GM18499 (cell line): ENCODE data around the gene NEDD4.
"Not testable (repeated sequence)": the region's sequence is repeated elsewhere in the genome, so short reads cannot be mapped to it uniquely, and the experiment has no call there.

Experiments
- ATAC-seq: cut with Tn5 transposase; IDR thresholded peaks from one replicate; pipeline ENCODE4 v1.9.1; 2021; ENCODE audit warnings: moderate number of reproducible peaks; ENCODE audit not compliant: insufficient read depth, unreplicated experiment

Gene NEDD4

DNA sequence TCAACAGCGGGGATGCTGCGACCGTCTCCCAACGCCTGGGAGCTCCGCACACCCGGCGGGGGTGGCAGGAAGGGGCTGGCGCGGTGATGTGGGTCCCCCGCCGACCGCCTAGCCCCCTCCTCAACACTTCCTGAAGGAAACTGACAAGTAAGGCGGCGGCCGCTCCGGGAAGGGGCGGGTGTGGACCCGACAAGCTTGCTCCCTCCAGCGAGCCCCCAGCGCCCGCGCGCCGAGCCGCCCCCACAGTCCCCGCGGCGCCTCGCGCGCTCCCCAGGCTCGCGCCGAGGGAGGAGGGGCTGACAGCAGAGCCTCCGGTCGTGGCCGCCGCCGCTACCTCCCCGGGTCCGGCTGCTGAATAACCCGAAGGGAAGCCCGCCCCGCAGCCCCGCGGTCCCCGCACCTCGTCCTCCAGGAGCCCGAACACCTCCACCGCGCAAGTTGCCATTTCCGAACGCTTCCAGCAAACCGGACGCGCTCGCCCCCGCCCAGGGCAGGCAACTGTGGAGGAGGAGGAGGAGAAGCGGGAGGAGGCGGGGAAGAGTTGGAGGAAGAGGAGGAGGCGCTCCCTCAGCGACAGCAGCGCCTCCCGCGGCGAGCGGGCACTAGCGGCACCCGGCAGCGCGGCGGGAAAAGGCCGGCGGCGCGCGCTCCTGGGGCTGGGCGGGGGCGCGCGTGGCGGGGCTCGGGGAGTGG is at the start of gene NEDD4:
NEDD4 (minus strand) TSS at position 502 of the 693 bp plus-strand sequence; CDS start at position 445, 57 bp downstream.
- no peak for ATAC-seq

DNA sequence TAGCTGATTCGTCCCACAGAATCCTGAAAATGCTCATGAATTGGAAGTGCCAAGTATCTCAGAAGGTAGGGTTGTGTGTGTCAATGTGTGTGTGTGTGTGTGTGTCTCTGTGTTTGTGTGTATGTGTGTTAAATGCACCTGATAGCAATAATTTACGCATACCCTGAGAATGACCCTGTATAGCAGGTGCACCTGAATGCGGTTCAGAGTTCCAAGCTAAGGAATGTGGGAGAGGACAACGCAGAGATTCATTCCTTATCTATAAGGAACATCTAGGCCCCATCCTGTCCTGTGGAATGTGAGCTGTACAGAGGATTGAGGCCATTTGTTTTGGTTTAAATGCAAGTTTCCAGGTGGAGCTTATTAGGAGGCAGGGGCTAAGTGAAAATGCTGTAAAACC is 49.1 kb upstream of the NEDD4 start:
- ATAC-seq = no peak

DNA sequence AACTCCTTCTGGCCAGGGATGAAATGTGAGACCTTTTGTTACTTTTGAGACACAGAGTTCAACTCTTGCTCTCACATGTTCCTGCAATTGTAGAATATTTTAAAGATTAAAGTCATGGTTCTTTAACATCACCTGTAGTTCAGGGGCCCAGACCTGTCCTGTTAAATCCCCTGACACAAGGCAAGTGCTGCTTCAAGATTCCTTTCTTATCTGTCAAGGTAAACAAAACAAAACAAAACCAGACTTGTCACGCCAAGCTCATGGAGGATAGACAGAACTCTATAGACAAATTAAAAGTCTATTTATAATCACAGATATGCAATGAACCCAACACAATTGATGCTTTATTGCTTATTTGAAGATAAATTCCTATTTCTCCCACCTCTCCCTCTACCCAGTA is 48.6 kb upstream of the NEDD4 start:
- ATAC-seq = no peak

DNA sequence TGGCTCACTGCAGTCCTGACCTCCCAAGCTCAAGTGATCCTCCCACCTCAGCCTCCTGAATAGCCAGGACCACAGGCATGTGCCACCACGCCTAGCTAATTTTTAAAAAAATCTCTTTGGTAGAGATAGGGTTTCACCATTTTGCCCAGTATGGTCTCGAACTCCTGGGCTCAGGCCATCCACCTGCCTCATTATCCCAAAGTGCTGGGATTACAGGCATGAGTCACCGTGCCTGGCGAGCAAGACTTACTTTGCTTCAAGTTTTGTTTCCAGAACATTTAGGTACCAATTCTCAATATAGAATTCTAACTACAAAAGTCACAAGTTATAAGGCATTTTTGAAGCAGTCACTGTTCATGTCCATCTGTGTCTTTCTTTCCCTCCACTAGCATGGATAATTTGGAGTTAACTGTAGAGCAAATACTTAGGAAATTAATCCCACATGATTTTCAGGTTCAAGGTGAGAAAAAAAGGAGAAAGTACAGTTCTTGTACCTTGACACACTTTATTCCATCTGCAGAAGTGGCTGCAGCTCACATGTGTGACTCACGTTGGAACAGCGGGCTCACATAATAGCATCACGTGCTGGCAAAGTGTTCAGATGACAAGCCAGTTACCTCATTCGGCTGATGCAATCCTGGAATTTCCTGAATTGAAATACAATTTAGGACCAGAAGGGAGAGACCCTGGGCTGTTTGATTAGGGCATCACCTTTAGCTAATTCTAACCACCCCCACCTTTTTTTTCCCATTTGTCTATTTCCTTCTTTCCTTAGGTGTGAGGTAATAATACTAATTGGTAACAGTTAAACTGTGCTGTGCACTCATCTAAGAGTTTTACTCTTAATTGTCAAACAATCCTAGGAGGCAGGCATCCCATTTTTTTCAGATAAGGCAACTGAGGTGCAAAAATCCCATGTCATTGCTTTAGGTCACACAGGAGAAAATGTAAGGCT is 46.9 kb upstream of the NEDD4 start:
- no peak for ATAC-seq

DNA sequence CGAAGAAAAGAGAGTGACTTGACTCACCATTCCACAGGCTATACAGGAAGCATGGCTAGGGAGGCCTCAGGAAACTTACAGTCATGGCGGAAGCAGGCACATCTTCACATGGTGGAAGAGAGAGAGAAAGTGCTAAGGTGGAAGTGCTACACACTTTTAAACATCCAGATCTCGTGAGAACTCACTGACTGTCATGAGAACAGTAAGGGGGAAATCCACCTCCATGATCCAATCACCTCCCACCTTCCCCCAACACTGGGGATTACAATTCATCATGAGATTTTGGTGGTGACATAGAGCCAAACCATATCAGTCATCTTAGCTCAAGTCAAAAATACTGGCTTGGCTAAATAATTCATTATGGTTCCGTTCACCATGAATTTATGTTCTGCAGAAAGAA is 45.3 kb upstream of the NEDD4 start:
- no peak for ATAC-seq

DNA sequence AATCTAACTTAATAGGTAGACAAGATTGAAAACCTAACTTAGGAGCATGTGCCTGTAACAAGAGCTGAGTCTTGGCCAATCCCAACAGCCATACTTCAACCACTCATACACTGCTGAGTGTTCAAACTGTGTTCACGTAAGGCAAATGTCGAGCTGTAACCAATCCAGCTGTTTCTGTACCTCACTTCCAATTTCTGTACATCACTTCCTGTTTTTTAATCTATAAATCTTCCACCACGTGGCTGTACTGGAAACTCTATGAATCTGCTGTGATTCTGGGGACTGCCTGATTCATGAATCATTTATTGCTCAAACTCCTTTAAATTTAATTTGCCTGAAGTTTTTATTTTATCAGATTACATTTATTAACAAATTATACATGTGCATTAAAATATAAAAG is 44.6 kb upstream of the NEDD4 start:
- ATAC-seq = no peak

DNA sequence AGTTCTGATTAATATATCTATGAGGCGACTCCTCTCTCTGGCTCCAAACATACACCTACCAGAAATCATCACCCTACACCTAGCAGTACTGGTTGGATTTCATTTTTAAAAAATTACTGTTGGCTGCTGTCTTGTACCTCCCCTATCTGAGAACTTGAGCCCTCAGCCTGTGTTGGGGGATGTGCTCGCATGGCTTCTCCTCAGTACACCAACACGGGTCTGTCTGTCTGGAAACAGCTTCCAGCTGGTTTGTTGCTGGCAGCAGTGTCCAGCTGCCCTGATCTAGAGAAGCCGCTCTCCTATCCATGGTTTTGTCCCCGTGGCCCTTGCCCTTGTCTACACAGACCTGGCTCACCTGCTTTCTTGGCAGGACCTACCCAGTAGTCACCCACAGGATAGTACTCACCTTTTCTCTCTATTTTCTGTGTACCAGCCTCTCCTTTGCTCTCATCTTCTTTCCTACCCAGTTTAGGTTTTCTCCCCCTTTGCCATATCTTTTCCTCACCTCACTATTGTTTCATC is 43.2 kb upstream of the NEDD4 start:
- no peak for ATAC-seq

DNA sequence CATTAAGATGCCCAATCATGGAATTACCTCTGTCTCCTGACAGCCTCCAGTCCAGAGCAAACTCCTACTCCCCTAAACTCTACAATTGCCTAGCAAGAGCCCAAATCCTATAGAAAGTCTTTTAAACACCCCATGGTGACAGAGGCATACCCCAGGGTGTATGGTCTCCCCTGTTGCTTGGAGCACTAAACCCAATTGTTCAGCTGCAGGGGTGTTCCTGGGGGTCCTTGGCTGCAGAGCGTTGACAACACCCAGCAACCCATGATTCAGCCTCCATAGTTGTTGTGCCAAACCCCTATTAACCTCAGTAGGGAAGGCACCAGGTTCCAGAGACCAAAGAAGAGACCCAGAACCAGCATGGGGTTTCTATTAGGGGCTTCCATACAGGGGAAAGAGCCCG is 41.8 kb upstream of the NEDD4 start:
- no peak for ATAC-seq

DNA sequence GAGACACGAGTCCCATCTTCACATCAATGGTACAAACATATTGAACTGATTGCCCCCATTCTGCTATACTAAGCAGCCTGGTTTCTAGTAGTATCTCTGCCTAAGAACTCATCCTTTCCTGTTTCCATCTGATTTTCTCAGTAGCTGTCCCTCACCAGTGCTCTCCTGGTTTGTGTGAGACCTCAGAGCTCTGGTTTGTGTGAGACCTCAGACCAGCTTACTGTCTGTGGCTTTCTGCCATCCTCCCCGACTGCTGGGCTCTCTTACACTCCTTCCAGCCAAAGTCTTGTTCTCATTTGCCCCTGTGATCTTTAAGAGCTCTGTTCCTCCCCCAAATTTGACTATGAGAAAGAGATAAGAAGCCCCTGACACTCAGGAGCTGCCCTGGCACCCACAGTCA is 41.1 kb upstream of the NEDD4 start:
- ATAC-seq = no peak

DNA sequence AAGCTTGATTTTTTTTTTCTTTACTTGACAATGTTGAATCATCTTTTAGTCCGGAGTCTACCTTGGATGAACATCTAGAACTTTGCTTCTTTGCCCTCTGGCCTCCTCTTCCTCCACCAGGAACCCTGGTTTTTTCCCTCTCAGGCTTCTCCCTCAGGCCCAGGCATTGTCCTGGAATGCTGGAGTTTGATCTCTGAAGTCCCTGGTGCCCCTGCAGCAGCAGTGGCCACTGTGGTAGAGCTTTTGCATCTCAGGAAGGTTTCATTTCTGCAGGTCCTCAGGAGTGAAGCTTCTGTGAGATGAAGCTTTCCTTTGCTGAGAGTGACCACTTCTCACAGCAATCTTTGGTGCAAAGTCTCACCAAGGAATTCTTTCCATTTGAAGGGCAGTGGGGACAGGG is 39.0 kb upstream of the NEDD4 start:
- ATAC-seq = no peak

DNA sequence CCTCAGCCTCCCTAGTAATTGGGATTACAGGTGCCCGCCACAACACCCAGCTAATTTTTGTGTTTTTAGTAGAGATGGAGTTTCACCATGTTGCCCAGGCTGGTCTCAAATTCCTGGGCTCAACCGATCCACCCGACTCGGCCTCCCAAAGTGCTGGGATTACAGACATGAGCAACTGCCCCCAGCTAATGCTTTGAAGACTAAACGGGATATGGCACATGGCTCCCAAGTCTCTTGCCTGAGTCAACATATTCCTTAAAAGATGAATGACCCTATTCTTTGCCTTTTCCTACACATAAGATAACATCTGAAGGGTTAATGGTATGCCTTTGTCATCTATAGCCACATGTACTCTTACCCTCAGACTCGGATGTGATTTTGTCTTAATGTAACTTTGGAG is 38.4 kb upstream of the NEDD4 start:
- no peak for ATAC-seq

DNA sequence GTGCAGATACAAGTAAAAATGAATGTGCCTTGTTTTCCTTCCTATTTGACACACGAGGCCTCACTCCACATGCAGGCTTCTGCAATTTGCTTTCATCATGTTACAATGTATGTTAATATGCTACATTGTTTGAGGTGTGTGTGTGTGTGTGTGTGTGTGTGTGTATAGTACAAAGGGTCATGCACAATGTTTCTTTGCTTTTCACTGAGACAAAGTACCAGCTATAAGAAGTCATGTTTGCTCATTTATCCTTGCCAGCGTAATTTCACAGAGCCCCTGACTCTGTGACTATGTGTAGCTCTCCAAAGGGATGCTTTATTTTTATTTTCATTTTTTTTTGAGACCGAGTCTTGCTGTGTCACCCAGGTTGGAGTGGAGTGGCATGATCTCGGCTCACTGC is 38.0 kb upstream of the NEDD4 start:
- ATAC-seq = no peak

DNA sequence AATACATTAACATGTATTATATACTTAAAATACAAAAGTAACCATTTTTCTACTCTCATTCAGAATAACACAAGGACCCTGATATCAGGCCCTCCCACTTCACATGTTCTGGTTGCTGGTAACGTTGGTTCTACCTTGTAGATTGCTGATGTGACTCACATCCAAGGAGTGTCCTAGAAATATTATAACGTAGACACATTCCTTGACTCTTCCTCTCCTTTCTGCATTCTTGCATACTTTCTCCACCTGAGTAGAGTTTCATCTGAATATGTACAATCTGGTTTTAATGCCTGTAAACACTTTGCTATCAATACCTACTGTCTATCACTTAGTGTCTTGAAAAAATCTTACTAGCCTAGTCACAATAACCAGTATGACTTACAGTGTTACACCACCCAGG is 35.0 kb upstream of the NEDD4 start:
- ATAC-seq = no peak

DNA sequence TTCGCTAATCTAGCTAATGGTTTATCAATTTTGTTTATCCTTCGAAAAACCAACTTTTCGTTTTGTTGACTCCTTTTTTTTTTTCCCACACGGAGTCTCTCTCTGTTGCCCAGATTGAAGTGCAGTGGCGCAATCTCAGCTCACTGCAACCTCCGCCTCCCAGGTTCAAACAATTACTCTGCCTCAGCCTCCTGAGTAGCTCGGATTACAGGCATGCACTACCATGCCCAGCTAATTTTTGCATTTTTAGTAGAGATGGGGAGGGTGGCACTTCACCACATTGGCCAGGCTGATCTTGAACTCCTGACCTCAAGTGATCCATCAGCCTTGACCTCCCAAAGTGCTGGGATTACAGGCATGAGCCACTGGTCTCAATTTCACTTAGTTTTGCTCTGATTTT is 29.7 kb upstream of the NEDD4 start:
- ATAC-seq = not testable (repeated sequence)

DNA sequence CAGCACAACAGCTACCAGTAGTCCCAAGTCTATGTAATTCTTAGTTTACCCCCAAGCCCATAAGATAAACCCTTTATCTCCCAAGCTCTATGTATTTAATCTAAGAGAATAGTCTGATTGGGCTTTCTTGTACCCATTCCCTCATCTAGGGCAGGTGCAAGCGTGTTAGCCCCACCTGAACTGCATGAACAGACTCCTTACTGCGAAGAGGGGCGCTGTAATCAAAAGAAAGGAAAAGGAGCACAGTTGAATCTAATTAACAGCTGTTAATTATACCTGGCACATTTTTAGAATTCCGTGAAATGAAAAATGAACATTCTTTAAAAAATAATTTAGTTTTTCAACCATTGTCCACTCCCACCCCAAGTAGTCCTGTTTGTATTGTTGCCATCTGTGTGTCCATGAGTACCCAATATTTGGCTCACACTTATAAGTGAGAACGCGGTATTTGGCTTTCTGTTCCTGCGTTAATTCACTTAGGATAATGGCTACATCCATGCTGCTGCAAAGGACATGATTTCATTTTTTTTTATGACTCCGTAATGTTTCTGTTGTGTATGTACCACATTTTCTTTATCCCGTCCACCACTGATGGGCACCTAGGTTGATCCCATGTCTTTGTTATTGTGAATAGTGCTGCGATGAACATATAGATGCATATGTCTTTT is 26.5 kb upstream of the NEDD4 start:
- ATAC-seq = no peak

DNA sequence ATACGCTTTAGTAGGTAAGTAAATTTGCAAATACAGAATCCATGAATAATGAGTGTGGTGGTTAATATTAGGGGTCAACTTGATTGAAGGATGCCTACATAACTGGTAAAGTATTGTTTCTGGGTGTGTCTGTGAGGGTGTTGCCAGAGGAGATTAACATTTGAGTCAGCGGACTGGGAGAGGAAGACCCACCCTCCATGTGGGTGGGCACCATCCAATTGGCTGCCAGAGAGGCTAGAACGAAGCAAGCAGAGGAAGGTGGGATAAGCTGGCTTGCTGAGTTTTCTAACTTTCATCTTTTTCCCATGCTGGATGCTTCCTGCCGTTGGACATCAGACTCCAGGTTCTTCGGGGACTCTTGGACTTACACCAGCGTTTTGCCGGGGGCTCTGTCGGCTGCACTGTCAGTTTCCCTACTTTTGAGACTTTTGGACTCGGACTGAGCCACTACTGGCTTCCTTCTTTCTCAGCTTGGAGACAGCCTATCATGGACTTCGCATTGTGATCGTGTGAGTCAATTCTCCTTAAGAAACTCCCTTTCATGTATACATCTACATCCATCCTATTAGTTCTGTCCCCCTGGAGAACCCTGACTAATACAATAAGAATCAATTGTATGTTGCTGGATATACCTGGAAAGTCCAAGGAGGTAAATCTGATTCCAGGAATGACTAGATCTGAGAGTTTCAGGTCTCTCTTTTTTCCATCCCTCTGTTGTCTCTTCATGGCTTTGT is 25.8 kb upstream of the NEDD4 start:
- no peak for ATAC-seq

DNA sequence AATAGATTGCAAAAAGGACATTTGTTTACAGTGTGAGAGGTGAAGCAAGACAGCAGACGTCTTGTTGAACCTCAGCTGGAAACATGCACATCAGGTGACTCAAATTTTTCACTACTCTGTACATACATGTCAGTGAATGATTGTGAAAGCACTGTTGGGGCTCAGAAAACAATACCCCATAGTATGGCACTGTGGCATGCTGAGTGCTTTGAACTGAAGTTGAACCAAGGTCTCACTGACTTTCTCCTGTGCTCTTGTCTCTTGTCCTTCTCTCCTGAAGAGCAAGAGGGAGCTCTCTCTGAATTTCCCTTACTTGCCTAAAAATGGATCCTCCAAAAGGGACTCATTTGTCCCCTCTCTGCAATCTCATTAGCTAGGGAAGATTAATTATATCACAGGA is 24.5 kb upstream of the NEDD4 start:
- ATAC-seq = no peak

DNA sequence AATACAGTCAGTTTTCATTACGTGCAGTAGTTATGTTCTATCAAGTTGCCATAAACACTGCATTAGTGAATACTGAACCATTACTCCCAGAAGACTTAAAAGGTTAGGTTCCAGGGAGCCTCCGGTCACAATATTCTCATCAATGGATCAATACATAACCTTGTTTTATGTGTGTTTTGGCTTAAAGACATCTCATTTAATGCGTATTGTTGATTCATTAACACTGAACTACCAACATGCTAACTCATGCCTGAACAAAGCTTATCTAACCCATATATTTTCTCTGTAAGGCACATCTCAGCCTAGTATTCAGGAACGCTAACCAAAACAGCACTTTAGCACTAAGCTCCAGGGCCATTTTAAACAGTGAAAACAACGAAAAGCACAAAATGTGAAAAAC is 24.1 kb upstream of the NEDD4 start:
- no peak for ATAC-seq

DNA sequence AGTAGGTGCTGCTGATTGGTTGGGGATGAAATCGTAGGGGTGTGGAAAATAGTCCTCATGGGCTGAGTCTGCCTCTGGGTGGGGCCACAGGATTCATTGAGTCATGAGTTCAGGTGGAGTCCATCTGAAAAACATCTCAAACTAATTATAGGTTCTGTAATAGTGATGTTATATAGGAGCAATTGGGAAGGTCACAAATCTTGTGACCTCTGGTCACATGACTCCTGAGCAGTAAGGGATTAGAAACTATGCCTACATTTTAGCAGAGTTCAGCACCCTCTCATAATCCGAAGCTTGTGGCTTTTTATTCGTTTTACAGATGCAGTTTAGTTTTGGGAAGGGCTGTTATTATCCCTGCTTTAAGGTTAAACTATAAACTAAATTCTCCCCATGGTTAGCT is 22.9 kb upstream of the NEDD4 start:
- ATAC-seq = no peak

DNA sequence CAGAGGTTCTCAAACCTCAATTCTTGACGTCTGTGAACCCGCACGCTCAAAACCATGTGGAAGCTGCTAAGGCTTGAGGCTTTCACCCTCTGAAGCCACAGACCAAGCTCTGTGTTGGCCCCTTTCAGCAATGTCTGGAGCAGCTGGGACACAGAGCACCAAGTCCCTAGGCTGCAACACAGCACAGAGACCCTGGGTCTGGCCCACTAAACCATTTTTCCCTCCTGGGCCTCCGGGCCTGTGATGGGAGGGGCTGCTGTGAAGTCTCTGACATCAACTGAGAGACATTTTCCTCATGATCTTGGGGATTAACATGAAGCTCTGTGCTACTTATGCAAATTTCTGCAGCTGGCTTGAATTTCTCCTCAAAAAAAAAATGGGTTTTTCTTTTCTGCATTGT is 21.3 kb upstream of the NEDD4 start:
- no peak for ATAC-seq
